ENCODE measurements around the gene SCN4A.

- TF ChIP-seq CTCF (IDR thresholded peaks at IDR 0.05) = no peak
- TF ChIP-seq POLR2A (IDR thresholded peaks at IDR 0.05) = no peak
Observed at GRCh38 chr17:63969278-63969677, 3.4 kb downstream of the SCN4A start.
